Stimulated activated CD8-positive, alpha-beta memory T cell treated with anti-CD3 and anti-CD28 coated beads, Interleukin-15, amount 100 ng/mL, for 48 hours (primary cell): ENCODE data around the gene OSM.
A peak's percentile ranks its signal among the peaks of the same experiment; 100 is the strongest.

Source experiments
- DNase-seq, 2 donors: peaks; one replicate each; pipeline ENCODE4 v3.0.0-alpha.2; 2020; ENCODE audit warnings: low read depth in 2 of 2

OSM gene

DNA sequence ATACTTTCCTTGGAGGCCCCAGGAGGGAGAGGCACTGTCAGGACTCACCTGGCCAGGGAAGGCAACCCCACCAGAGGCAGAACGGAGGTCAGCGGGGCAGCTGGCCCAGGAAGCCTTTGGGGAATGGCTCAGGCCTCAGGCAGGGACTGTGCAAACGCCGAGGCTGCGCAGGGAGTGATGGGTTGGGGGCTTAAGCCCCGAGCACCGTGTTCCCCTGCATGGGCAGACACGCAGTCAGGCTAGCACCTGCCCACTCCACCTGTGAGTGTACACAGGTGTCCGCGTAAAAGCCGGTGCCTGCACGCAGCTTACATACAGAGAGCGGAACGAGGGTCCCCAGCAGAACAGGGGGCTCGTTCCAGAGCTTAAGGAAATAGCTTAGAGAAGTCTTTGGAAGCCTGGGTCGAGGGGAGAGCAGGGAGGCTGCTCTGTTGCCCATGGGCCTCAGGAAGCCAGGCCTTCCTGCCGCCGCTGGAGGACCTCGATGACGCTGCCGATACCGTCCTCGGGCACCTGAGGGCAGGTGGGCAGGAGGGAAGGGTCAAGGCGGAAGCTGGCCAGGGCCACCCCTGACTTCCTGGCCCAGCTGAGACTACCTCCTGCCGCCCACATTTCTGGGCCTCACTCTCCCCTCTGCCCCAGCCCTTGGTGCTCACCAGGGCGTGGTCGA lies 18.7 kb upstream of the OSM start:
- no peak for DNase-seq

DNA sequence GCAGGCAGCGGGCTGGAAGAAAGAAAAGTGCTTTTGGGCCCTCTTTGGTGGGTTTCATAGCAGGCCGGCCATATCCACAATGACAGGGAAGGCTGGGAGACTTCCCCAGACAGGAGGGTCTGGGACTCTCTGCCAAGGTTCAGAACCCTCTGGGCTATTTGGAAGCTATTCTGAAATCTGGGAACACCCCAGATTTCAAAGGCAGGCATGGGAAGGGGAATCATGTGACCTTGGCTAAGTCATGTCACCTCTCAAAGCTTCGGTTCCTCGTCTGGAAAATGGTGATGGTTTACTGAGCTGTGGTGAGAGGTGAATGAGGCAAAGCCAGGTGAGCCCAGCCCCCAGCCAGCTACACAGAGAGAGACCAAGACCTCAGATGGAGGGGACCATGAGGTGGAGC lies 18.0 kb upstream of the OSM start:
- no peak for DNase-seq

DNA sequence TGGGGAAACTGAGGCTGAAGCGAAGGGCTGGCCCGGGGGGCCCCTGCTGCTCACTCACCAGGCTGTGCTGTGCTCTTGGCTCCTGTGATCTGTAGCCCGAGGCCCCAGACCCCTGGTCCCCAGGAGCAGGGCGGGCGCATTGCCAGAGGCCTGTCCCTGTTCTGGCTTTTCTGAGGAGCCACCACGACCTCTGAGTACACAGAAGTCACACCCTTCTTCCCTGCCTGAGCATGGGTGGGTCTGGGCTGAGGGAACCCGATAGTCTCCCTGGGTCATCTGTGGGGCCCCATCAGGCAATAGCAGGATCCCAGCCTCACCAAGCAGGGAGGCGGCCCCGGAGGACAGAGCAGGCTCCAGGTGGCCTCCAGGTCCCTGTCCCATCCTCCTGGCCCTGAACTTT lies 17.5 kb upstream of the OSM start:
- DNase-seq, result no peak

DNA sequence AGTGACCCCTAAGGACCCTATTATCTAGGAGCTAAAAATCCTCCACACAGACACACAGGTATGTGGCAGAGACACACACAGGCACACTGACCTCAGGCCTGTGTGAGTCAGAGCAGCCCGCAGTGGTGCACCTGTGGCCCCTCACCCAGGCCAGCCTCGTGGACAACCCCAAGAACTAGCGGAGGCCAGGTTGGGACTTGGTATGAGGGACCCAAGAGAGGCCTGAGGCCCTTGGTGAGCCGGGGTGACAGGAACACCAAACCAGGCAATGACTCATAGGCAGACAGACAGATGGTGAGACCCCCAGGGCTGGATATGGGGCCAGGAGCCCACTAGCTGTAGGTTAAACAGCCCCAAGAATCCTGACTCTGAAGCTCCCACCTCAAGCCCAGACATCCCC lies 16.7 kb upstream of the OSM start:
- no peak for DNase-seq

DNA sequence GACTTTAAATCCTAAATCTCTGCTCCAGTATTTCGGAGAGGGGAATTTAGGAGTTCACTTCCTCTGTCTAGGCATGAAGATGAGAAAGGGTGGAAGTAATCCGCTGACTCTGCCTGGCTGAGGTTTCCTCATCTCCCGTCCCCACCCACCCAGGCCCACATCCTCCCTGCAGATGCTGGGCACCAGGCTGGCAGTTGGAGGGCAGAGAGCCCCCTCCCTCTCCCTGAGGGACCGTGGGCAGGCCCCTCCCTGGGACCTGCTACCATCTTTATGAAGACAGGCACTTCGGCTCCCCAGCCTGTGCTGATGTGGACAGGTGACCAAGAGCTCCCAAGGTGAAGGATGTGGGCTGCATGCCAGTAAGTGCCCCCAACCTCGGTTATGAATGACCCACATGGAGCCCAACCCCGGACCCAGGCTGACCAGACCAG lies 16.0 kb upstream of the OSM start:
- DNase-seq, result no peak

DNA sequence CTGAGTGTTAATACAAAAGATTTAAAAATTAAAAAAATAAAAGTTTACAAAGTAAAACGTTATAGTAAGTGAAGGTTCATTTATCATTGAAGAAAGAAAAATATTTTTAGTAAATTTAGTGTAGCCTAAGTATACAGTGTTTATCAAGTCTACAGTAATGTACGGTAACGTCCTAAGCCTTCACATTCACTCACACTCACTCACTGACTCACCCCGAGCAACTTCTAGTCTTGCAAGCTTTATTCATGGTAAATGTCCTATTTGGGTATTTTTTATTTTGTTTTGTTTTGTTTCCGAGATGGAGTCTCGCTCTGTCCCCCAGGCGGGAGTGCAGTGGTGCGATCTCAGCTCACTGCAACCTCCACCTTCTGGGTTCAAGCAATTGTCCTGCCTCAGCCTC lies 13.9 kb upstream of the OSM start:
- DNase-seq, result no peak

DNA sequence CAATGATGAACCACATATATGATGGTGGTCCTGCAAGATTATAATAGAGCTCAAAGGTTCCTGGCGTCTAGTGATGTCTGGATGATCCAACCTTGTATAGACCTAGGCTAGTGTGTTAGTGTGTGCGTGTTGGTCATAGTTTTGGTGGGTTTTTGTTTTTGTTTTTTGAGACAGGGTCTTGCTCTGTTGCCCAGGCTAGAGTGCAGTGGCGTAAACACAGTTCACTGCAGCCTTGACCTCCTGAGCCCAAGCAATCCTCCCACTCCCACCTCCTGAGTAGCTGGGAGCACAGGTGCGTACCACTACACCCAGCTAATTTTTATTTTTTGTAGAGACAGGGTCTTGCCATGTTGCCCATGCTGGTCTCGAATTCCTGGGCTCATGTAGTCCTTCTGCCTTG lies 13.3 kb upstream of the OSM start:
- no peak for DNase-seq

DNA sequence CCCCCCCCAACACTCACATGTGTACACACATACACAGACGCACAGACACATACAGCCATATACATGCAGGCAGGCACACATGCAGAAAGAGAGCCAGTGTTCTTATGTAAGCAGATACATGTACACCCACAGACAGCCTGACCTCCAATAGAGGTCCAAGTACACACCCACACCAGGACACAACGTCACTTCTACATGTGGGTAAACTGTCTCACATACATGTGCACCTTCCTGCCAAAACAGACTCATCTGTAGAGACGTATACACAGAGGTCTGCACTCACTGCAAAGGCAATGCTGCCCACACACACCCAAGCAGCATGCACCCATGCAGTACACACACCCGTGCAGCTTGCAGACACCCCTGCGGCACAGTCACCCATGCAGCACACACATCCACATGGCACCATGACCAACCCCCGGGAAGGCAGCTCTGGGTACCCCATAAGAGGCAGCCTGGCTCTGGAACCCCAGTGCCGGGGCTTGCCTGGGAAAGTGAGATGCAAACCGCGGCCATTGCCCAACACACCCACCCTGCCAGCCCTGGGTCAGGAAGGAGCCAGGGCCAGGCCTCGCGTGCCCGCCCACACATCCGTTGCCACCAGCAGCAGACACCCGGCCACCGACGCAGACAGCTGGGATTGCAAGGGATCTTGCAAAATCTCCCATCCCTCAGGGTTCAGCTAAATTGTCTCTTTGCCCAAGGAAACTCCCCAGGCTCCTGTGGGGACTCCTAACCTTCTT lies 12.6 kb upstream of the OSM start:
- no peak for DNase-seq

DNA sequence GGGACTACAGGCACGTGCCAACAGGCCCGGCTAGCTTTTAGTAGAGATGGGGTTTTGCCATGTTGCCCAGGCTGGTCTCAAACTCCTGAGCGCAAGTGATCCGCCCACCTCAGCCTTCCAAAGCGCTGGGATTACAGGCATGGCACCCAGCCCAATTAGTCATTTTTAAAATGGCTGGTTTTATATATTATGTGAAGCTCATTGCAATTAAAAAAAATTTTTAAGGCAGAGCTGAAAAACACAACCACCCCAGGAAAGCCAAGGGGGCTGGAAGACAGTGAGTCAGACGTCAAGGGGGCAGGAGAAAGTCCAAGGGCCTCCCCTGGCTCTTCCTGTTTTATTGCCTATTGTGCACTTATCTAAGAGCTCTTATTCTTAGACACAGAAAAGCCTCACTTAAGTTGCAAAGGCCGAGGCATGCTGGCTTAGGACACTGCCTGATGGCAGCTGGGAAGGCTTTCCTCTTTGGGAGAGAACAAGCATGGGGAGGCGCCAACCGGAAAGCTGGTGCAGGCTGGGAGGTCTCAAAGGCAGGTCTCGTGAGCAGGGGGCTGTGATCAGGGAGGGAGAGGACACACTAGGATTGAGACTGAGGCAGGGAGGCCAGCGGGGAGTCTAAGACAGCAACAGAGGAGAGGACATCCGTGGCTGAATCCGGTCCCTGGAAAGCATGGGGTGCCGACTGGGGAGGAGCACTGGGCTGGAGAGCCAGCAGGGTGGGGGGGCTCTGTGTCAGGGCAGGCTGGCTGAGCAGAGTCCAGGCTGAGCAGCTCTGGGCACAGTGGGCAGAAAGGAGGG lies 11.1 kb upstream of the OSM start:
- DNase-seq, result no peak

DNA sequence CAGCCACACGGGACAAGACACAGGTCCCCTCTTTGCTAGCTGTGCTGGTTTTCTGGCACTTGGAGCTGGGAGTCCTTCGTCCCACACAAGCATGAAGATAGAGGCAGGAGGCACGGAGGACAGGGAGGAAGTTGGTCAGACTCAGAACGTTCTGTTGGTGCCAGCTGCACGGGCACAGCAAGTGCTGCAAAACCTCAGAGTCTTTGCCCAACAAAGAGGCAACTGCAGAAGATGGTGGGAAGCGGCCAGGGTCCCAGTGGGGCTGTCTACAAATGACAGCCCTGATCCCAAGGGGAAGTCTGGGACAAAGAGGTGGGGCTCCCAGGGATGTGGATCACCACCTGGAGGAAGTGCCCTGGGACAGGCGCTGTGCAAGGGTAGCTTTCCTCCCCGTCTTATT lies 9.4 kb upstream of the OSM start:
- DNase-seq, result no peak

DNA sequence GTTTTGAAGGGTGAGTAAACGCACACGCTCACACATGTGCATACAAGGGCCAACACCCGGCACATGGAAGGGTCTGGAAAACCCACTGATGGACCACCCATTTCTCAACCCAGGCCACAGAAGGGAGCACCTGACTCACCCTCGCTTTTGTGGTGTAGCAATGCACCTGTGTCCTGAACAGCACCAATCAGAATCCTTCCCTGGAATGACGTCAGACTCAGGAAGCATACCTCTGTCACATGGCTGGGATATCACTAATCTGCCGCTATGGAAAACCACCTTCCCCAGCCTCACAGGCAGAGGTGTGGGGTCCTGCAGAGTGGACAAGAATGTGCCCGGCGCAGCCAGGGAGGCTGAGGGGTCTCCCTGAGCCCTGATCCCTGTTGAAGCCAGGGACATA lies 9.0 kb upstream of the OSM start:
- no peak for DNase-seq

DNA sequence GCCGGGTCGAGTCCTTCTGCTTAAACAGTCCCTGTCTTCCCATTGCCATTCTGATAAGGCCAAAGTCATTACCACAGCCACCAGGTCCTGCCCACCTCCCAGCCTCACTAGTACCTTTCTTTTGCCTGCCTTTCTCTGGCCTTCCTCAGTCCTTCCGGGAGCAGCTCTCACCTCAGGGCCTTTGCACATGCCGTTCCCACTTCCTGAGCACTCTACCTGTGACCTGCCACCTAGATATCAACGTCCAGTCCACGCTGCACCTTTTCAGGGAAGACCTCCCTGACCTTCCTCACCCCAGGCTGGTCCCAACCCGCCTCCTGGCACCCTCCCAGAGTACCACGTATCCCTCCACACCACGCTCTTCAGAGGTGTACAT lies 7.8 kb upstream of the OSM start:
- DNase-seq, result no peak

DNA sequence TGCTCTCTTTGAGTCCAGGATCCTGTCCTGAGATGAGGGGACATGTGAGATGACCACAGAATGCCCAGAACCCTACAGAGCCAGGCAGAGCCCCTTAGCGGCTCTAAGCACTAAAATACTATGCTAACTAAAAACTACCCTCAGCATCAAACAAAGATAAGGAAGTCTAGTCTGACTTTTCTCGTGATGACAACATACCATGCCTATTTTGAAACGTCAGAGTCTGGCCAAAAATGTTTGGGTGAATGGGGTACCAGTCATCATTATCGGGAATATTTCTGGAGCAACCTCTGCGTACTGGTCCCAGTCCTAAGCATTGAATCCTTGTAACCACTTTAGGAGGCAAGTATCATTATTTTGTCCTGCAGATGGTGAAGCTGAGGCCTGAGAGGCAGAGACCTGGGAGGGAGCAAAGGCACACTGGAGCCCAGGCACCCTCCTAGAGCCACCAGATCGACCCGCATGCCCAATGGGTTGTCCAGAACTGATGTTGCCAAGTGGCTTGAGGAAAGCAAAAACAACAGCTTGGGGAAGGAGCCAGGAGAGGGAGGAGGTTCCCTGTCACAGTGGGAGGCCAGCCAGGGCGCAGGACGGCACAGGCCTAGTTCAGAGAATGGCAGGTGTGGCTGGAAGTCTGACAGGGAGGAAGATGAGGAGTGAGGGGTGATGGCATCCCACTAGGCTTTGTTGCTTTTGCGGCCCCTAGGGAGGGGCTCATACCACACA lies 7.2 kb upstream of the OSM start:
- no peak for DNase-seq

DNA sequence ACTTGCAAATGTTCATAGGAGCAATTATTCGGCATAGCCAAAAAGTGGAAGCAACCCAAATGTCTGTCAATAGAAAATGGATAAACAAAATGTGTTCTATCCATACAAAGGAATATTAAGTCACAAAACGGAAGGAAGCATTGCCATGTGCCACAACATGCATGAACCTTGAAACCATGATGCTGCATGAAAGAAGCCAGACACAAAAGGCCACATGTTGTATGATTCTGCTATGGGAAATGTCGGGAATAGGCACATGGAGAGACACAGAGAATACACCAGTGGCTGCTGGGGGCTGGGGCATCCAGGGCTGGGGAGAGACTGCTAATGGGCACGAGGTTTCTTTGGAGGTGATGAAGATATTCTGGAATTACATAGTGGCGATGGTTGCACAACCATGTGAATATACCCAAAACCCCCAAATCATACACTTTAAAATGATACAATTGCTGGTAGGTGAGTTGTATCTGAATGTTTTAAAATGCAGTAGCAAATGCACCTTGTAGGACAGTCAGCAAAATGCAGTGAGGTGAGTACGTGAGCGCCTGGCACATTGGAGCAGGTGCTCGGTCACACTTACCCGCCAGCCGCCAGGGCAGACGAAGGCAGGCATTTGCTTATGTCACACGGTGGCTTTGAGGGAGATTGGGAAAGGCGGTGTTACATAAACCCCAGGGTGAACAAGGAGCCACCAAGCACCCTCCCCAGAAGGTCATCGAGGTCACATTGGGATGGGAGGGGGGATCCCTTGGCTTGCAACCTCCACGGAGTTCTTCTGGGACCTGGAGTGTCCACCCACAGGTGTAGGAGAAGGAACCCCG lies 6.3 kb upstream of the OSM start:
- DNase-seq, result no peak

DNA sequence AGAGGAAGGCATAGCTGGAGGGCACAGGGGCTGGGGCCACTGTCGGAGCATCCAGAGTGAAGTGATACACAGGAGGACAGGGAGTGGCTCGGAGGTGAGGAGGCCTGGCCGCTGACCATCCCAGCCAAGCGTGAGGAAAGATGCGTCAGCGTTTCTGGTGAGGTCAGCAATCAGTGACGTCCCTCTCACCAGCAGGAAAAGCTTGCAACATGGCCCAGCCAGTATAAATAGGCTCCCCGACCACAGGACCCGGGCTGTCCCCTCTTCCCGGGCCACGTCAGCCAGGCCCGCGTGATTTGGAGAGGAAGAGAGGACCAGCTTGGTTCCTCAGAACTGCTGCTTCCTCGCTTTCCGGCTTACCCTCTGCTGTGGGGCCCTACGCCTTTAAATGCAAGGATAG lies 4.2 kb upstream of the OSM start:
- no peak for DNase-seq

DNA sequence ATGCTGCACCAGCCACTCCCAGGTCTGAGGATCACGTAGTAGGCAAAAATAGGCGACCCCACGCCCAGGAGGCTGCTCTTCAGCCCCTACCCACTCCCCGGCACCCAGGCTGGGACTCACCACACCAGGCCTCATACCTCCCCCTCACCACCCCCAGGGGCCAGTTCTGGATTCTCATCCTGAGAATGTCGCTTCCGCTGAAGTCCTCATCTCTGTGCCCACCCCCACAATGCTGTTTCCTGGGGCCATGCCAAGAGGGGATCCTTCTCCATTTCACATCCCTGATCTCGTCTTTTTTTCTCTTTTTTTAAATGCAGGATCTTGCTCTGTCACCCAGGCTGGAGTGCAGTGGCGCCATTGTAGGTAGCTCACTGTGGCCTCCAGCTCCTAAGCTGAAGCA lies 1.7 kb upstream of the OSM start:
- no peak for DNase-seq

DNA sequence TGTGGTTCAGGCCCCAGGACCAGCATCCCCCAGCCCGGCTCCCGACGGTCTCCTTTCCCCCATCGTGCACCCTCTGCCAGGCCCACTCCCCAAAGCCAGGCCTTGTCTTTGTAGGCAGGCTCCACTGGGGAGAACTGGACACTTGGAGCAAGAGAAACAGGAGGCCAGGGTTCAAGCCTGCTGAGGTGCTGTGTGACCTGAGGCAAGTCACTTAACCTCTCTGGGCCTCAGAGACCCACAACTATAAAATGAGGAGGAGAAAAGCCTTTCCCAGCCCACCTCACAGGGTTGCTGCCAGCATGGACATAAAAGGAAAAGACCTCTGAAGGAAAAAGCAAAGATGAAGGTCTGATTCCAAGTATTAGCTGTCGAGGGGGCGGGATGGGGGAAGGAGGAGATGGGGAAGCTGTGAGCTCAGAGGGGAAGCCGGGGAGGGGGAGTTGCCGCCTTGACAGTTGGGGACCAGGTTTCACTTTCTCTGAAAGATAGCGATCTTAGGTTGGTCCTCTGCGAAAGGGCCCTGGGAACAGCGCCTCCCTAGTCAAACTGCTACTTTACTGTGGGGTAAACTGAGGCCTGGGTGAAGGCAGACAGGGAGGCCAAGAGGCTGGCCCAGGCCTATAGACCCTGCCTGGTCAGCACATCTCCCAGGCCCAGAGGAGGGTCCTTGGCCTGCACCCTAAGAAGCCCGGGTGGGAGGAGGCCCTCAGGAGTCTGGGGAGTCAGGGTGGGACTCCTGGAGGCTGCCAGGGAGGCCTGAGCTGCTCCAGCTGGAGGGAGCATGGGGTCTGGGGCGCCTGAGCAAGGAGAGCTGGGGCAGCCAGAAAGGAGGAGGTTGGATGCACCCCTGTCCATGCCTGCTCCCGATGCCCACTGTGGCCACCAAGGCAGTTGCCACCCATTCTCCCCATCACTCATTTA lies 991 bp upstream of the OSM start:
- no peak for DNase-seq

DNA sequence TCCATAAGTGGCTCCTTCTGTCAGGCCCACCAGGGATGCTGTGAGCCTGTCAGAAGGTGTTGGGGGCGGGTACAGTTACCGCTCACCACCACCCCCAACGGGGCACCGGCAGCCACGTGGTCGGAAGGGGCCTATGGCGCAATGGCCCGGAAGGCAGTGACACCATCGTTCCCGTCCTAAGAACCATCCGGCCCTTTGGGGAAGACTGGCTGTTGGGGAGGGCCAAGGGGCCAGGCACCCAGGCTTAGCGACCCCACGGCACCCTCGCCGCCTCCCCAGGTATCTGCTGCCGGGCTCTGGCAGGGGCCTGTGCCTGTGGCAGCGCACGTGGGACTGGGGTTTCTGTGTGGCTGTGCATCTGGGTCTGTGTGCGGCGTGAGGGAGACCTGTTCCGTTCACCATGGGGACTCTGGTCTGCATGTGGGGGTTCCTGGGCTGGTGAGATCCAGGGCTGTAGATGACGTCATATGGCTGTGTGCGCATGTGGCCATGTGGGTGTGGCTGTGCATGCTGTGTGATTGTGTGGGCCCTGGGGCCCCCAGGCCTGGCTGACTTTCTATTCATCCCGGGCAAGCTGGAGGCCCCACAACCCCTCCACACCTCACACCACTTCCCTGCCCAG lies 717 bp downstream of the OSM start:
- DNase-seq, result peak; percentile 81 to 85

DNA sequence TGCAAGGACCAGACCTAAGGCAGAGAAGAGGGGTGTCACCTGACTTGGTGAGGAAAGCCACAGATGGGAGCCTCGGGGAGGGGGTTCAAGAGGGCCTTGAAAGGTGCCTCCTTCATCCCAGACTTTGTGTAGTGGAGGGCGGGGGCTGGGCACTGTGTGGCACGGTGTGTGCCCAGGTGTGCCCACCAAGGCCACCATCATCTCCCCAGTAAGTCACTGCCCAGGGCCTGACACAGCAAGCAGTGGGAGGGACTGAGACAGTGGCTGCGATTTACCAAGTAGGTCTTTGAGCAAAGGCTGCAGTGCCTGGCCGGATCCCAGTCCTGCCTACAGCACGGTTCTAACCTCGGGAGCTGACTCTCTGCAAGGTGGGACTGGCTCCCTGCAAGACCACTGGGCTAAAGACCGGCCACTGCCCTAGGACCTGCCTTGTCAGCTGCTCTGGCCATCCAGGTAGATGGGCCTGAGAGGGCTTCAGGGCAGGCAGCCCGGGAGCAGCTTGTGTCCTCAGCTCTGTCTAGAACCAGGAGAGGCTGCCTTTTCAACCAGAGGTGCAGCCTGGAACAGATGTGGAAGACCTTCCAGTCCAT lies 1.4 kb downstream of the OSM start:
- no peak for DNase-seq

DNA sequence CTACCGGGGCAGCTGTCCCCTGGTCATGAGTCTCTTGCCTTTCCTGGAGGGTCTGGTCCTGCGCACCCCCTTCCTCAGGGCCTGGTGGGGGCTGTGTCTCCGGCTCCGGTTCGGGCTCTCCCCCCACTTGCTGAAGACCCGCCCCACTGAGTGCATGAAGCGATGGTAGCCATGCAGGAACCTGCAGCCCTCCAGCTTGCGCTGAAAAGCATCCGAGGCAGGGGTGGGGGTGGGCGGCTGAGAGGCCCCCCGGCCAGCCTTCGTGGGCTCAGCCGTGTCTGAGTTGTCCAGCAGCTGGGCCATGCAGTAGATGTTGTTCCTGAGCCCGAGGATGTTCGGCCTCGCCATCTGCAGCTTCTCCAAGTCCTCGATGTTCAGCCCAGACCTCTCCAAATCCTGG lies 2.8 kb downstream of the OSM start:
- DNase-seq, result no peak
